ENCODE data around the gene METTL4.
"Not testable (repeated sequence)": the region's sequence is repeated elsewhere in the genome, so short reads cannot be mapped to it uniquely, and the experiment has no call there.

The METTL4 gene

GRCh38 chr18:2557536-2557935 lies 13.8 kb downstream of the METTL4 start:
- DNase-seq, result no peak

- DNase-seq, result no peak
Measured at GRCh38 chr18:2555895-2556294, 15.4 kb downstream of the METTL4 start.

GRCh38 chr18:2554696-2555095 lies 16.6 kb downstream of the METTL4 start:
- DNase-seq, result no peak

DNA sequence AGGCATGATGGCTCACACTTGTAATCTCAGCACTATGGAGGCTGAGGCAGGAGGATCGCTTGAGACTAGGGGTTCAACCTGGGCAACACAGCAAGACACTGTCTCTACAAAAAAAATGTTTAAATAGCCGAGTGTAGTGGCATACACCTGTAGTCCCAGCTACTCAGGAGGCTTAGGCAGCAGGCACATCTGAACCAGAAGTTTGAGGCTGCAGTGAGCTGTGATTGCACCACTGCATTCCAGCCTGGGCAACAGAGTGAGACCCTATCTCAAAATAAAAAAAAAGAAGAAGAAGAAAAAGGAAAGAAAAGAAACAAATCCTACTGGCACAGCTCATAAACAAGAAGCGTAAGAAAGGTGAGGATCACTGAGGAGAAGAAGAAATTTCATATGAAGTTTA lies 19.9 kb downstream of the METTL4 start:
- no peak for DNase-seq

DNA sequence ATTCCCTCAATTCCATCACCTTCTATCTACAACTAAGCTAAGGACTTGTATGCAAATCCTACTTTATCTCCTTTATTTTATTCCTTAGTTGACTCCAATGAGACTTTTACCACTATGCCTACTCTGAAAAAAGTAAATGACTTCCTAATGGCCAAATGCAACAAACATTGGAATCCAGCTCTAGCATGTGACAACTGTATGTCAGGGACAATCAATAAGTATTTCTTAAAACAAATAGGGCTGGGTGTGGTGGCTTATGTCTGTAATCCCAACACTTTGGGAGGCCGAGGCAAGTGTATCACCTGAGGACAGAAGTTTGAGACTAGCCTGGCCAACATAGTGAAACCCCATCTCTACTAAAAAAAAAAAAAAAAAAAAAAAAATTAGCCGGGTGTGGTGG lies 21.8 kb downstream of the METTL4 start:
- no peak for DNase-seq

GRCh38 chr18:2547477-2548087 lies 23.7 kb downstream of the METTL4 start:
- DNase-seq, result no peak

DNA sequence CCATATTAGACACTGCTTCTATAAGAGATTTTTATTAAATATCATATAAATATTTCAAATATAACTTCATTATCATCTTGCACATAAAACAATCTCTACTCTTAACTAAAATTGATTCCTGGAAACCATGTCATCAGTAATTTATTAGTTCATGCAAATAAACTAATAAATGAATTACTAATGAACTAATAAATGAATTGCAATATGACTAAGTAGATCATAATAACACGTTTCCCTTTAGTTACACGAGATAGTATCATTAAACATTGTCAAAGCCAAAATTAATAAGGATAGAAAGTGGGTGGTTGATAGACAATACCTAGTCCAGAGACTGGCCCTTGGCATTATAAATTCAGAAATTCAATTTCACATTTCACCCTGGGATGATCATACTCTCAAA lies 26.1 kb downstream of the METTL4 start:
- no peak for DNase-seq

GRCh38 chr18:2541925-2542563 lies 29.3 kb downstream of the METTL4 start:
- DNase-seq, result not testable (repeated sequence)

GRCh38 chr18:2540575-2540974 lies 30.7 kb downstream of the METTL4 start:
- DNase-seq, result no peak

- no peak for DNase-seq
Measured at GRCh38 chr18:2538844-2539243, 32.5 kb downstream of the METTL4 start.

DNA sequence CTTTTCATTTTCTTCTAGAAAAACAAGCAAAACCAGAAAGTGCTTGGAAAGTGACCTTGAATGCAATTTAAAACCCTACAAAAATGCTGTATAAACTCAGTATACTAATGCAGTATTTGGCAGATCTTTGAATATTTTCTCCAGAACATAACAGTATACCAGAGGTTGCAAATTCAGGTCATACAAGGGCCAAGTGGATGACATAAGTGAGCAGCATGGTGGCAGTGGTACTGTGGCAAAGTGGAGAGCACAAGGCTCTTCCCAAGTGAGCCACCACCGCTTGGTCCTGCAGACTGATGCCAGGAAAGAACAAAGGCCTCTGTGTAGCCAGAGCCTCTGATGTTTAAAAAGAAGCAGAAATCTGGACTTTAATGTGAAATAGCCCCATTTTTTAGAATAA lies 33.1 kb downstream of the METTL4 start:
- DNase-seq, result no peak

- DNase-seq, result no peak
Measured at GRCh38 chr18:2537296-2537695, 34.0 kb downstream of the METTL4 start.

DNA sequence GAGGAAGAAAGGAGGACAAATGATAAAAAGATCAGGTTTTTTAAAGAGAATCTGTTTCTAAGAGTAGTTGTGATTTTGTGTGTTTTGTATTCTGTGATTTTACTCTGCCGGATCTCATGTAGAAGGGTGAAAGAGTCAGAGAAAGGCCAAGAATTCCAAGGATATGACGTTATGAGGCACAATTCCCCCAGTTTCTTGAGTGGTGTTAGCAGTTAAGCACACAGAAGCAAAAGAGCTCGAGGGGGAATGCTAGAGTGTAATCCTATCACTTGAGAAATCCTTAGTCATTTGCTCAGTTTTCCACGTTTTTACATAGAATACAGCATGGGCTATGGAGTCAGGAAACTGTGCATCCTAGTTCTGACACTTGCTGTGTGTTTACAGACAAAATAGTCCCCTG lies 34.8 kb downstream of the METTL4 start:
- DNase-seq, result no peak

DNA sequence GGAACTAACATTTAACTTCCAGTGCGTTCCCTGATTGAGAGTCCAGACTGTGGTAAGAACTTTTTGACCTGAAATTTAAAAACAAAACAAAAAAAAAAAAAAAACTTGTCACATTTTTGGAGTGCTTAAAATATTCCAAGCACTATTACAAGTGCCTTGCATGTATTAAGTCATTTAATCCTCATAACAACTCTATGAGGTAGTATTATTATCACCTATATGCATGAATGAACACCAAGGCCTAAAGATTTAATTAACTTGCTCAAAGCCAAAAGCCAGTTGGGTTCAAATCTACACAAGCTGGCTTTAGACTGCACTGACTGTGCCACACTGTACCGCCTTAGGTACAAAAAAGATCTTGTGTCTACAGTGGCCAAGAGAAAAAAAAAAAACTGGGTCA lies 35.2 kb downstream of the METTL4 start:
- DNase-seq, result no peak

DNA sequence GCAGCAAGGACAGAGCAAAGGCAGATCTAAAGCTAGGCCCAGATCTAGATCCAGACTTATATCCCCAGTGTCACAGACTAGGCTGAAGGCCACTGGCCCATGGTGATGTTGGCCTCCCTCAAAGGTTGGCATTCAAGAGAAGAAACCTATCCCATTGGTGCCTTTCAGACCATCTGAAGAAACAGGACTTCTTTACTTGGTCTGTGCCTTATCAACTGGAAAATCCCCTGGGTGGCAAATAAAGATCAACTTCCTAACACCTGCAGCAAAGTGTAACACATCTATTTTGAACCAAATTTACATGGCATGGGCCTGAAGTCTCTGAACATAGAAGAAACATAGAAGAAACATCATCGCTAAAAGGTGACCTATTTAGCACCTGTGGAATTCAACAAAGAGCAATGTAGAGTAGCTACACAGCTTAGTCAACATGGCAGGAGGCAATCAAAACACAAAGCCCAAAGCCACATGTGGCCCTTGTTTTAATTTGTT lies 35.8 kb downstream of the METTL4 start:
- no peak for DNase-seq

GRCh38 chr18:2534906-2535305 lies 36.4 kb downstream of the METTL4 start:
- no peak for DNase-seq

- no peak for DNase-seq
Measured at GRCh38 chr18:2532797-2533196, 38.5 kb downstream of the METTL4 start.

GRCh38 chr18:2531751-2532150 lies 39.6 kb downstream of the METTL4 start:
- DNase-seq, result no peak

DNA sequence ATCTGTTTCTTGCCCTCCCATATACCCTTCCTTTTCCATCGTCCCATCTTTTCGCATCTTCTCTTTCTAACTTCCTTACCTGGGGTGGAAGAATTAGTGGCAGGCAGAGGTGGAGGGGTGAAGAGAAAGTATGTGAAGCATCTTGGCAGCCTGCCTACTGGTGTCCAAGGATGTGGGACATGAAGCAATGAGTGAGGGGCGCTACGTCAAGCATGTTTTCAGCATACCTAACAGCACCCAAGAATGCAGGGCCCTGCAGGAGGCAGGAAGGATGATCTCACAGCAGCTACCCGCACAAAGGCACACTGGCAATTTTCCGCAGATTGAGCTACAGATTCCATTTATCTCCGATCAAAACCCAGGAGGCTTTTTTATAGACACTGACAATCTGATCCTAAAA lies 42.2 kb downstream of the METTL4 start:
- DNase-seq, result no peak

GRCh38 chr18:2526329-2526728 lies 45.0 kb downstream of the METTL4 start:
- no peak for DNase-seq

DNA sequence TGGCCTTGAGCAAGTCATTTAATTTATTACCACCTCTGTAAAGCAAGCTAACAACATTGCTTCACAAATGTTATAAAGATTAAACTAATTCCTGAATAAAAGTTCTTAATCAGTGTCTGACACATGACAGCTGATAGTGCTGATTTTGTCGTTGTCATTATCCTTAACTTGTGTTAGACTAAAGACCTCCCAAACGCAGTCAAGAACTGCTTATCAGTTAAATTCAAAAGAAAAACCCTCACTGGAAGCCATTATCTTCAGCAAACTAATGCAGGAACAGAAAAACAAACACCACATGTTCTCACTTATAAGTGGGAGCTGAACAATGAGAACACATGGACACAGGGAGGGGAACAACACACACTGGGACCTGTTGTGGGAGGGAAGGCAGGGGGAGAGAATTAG lies 46.5 kb downstream of the METTL4 start:
- DNase-seq, result not testable (repeated sequence)

DNA sequence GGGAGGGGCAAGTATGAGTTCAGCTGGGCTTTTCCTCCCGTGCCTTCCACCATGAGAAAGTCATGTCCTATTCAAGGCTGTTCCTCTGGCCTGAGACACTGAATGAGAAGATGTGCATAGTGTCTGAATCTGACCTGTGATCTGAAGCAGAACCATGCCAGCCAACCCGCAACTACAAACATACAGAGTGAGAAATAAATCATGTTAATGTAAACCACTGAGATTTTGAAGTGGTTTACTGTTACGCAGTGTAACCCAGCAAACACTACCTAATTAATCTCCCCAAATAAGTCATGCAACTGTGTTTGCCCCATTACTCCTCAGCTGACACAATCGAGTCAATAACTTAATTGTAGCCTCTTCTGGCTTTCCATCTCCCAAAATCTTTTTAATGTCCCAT lies 49.2 kb downstream of the METTL4 start:
- DNase-seq, result no peak

GRCh38 chr18:2518473-2518872 lies 52.8 kb downstream of the METTL4 start:
- DNase-seq, result no peak

DNA sequence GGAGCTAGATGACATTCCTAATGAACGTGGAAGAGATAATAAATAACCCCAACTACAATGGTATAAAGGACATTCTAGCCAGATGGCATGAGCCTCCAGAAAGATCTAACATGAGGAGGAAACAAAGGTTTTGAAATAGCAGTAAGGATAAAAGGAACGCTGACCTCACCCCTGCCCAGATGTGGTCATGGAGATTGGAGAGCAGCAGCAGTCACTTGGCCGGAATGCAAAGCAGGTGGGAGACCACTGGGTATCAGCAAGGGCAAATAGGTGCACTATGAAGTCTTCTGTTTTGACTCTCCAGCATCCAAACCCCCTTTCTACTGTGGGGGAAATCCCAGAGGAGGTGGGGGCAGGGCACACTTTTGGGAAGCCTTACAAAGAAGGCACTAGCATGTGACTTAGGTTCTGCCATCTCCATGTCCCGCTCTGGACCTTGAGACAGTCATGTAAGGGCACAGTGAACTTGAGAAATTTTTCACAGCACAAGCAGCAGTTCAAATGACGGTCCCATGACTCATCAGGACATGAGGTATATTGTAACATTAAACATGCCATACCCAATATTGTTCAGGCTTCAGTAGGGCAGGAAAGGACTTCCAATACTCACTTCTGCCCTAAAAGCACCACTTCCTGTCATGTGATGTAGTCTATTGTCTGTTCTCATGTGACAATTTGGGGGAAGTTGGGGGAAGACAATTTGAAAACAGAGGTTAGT lies 55.2 kb downstream of the METTL4 start:
- DNase-seq, result no peak
